Calu3 (cell line): ENCODE results near the gene WDTC1. TPM values are rescaled to one million over a fixed set of nuclear protein-coding genes. Genes with fewer than 3 reads are reported as not detected.
"Not testable (repeated sequence)": the region's sequence is repeated elsewhere in the genome, so short reads cannot be mapped to it uniquely, and the experiment has no call there.

Source experiments
- BruUV-seq: library from RNA; stranded (reverse); fragments of 400-500 nt; replicated peaks from 2 replicates; lab custom pipeline; 2021; lab: Mats Ljungman, UMichigan
- CTCF ChIA-PET: fragments of 300-600 bp; sonication (Branson Sonifier 250); formaldehyde crosslinking; loops from one replicate; lab custom pipeline; 2022; ENCODE audit warnings: antibody characterized with exemption; lab: Charles Lee
- DNase-seq: peaks from one replicate; pipeline ENCODE4 v3.0.0; 2022
- H3K27ac Mint-ChIP-seq: one replicate; pipeline ENCODE4 v1.8.0; 2022; ENCODE audit warnings: mixed read lengths; ENCODE audit not compliant: unreplicated experiment
- H3K27me3 Mint-ChIP-seq: one replicate; pipeline ENCODE4 v1.8.0; 2022; ENCODE audit warnings: mixed read lengths; ENCODE audit not compliant: unreplicated experiment
- H3K36me3 Mint-ChIP-seq: one replicate; pipeline ENCODE4 v1.8.0; 2022; ENCODE audit warnings: mild to moderate bottlenecking, moderate library complexity, mixed read lengths; ENCODE audit not compliant: insufficient read depth, unreplicated experiment
- H3K4me1 Mint-ChIP-seq: one replicate; pipeline ENCODE4 v1.8.0; 2022; ENCODE audit warnings: mild to moderate bottlenecking, low read depth, mixed read lengths; ENCODE audit not compliant: unreplicated experiment
- H3K4me3 Mint-ChIP-seq: one replicate; pipeline ENCODE4 v1.8.0; 2022; ENCODE audit warnings: mild to moderate bottlenecking, low read depth, moderate library complexity, mixed read lengths; ENCODE audit not compliant: unreplicated experiment
- H3K9me3 Mint-ChIP-seq: one replicate; pipeline ENCODE4 v1.8.0; 2022; ENCODE audit warnings: low read depth, mixed read lengths; ENCODE audit not compliant: unreplicated experiment
- CTCF ChIP-seq: fragments of 200-600 bp; IDR thresholded peaks from one replicate; pipeline ENCODE4 v1.8.0; 2022; ENCODE audit warnings: antibody characterized with exemption; ENCODE audit not compliant: unreplicated experiment
- intact Hi-C: fragments of 100-400 bp; cut with micrococcal nuclease; formaldehyde crosslinking; loops from one replicate; pipeline ENCODE4 v1.10.0; 2022; ENCODE audit not compliant: unreplicated experiment
- total RNA-seq: library from RNA; stranded (reverse); gene quantifications from 2 replicates; pipeline ENCODE4 v1.2.3, GENCODE V29; 2022

Gene WDTC1
- total RNA-seq, 1 experiment from 2014 or later: 10.8 TPM

- no peak for DNase-seq
- no peak overlapping the region for H3K27ac Mint-ChIP-seq
- intact Hi-C loops: no loop called here
- no peaks in the 10 kb centered on the region for H3K4me1 Mint-ChIP-seq
- peaks cover 12% of the 10 kb centered on the region for H3K27me3 Mint-ChIP-seq
- H3K4me3 Mint-ChIP-seq: no peak overlapping the region
- CTCF ChIA-PET: no interaction called here
- no peak for TF ChIP-seq CTCF
- no peaks in the 10 kb centered on the region for H3K9me3 Mint-ChIP-seq
- no peaks in the 10 kb centered on the region for H3K36me3 Mint-ChIP-seq
- BruUV-seq: no TSS peak
These were observed 33.1 kb upstream of the WDTC1 start for GRCh38 chr1:27201295-27201694.

GRCh38 chr1:27203946-27204345 lies 30.5 kb upstream of the WDTC1 start:
- no peaks in the 10 kb centered on the region for H3K36me3 Mint-ChIP-seq
- no TSS peak for BruUV-seq
- TF ChIP-seq CTCF: no peak
- H3K9me3 Mint-ChIP-seq: no peaks in the 10 kb centered on the region
- H3K4me1 Mint-ChIP-seq: no peaks in the 10 kb centered on the region
- intact Hi-C loops: no loop called here
- CTCF ChIA-PET: interaction anchor here (0.6 kb wide), 1 partner anchor 144 kb away, joined by 9 read pairs; no protein-coding TSS in a partner anchor
- peaks cover 12% of the 10 kb centered on the region for H3K27me3 Mint-ChIP-seq
- H3K27ac Mint-ChIP-seq: no peak overlapping the region
- no peak for DNase-seq
- H3K4me3 Mint-ChIP-seq: no peak overlapping the region

GRCh38 chr1:27207238-27207637 lies 27.2 kb upstream of the WDTC1 start:
- H3K27me3 Mint-ChIP-seq, BruUV-seq, CTCF ChIA-PET, DNase-seq, intact Hi-C loops, H3K4me1 Mint-ChIP-seq, H3K9me3 Mint-ChIP-seq, H3K27ac Mint-ChIP-seq, H3K4me3 Mint-ChIP-seq, H3K36me3 Mint-ChIP-seq: not testable (repeated sequence)

GRCh38 chr1:27208143-27208850 lies 26.1 kb upstream of the WDTC1 start:
- H3K36me3 Mint-ChIP-seq, H3K27ac Mint-ChIP-seq, intact Hi-C loops, DNase-seq, H3K27me3 Mint-ChIP-seq, BruUV-seq, CTCF ChIA-PET, H3K4me3 Mint-ChIP-seq, H3K9me3 Mint-ChIP-seq, H3K4me1 Mint-ChIP-seq: not testable (repeated sequence)

DNA sequence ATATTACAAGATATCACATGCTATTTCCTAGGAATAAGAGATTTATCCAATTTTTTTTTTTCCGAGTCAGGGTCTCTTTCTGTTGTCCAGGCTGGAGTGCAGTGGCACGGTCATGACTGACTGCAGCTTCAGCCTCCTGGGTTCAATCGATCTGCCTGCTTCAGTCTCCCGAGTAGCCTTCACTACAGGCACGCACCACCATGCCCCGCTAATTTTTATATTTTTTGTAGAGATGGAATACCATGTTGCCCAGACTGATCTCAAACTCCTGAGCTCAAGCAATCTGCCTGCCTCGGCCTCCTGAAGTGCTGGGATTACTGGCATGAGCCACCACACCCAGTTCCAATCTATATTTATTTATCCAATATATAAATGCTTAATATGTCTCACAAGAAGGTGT lies 18.0 kb upstream of the WDTC1 start:
- H3K36me3 Mint-ChIP-seq: no peaks in the 10 kb centered on the region
- TF ChIP-seq CTCF: no peak
- H3K4me3 Mint-ChIP-seq: no peak overlapping the region
- no peak for DNase-seq
- CTCF ChIA-PET: no interaction called here
- H3K9me3 Mint-ChIP-seq: no peaks in the 10 kb centered on the region
- H3K27ac Mint-ChIP-seq: no peak overlapping the region
- intact Hi-C loops: no loop called here
- no peaks in the 10 kb centered on the region for H3K27me3 Mint-ChIP-seq
- H3K4me1 Mint-ChIP-seq: no peaks in the 10 kb centered on the region
- no TSS peak for BruUV-seq
